NCI-H1105 treated with DMSO at 0.1 percent for 48 hours (cell line): ENCODE results near the gene PRR5L.

Experiments used
- DNase-seq: peaks from one replicate; lab custom pipeline; 2025; lab: John Stamatoyannopoulos, UW

PRR5L gene

GRCh38 chr11:36358436-36358835 lies 62.3 kb downstream of the PRR5L start:
- DNase-seq, result no peak

- no peak for DNase-seq
Observed at GRCh38 chr11:36360318-36360717, 64.2 kb downstream of the PRR5L start.

GRCh38 chr11:36360826-36361415 lies 64.8 kb downstream of the PRR5L start:
- no peak for DNase-seq

GRCh38 chr11:36361472-36361871 lies 65.4 kb downstream of the PRR5L start:
- DNase-seq, result no peak

- no peak for DNase-seq
Observed at GRCh38 chr11:36361901-36362391, 65.9 kb downstream of the PRR5L start.

GRCh38 chr11:36362902-36363301 lies 66.8 kb downstream of the PRR5L start:
- no peak for DNase-seq

GRCh38 chr11:36363361-36364268 lies 67.5 kb downstream of the PRR5L start:
- no peak for DNase-seq

- no peak for DNase-seq
Observed at GRCh38 chr11:36364551-36365325, 68.7 kb downstream of the PRR5L start.

- DNase-seq, result no peak
Observed at GRCh38 chr11:36365907-36366306, 69.8 kb downstream of the PRR5L start.

GRCh38 chr11:36367806-36368680 lies 72.0 kb downstream of the PRR5L start:
- DNase-seq, result no peak

- DNase-seq, result no peak
Observed at GRCh38 chr11:36371181-36371580, 75.1 kb downstream of the PRR5L start.

GRCh38 chr11:36371590-36371989 lies 75.5 kb downstream of the PRR5L start:
- no peak for DNase-seq

- DNase-seq, result no peak
Observed at GRCh38 chr11:36372101-36372771, 76.1 kb downstream of the PRR5L start.

GRCh38 chr11:36373016-36374010 lies 77.2 kb downstream of the PRR5L start:
- no peak for DNase-seq

- no peak for DNase-seq
Observed at GRCh38 chr11:36374726-36375125, 78.6 kb downstream of the PRR5L start.

GRCh38 chr11:36375353-36376008 lies 79.4 kb downstream of the PRR5L start:
- no peak for DNase-seq

- DNase-seq, result no peak
Observed at GRCh38 chr11:36376009-36376887, 80.2 kb downstream of the PRR5L start.
